GM06990 (cell line): ENCODE data around the gene FAM13C.

Experiments used
- DNase-seq: peaks from one replicate; pipeline ENCODE4 v3.0.0-alpha.2; 2011; ENCODE audit not compliant: insufficient read length; ENCODE audit errors: extremely low read depth
- H3K27me3 ChIP-seq: replicated peaks from 2 replicates; pipeline ENCODE4 v1.6.0; 2011; ENCODE audit warnings: low read length; ENCODE audit not compliant: control insufficient read depth, insufficient read depth
- H3K36me3 ChIP-seq: 2 replicates; pipeline ENCODE4 v1.5.1; 2011; ENCODE audit warnings: low read length; ENCODE audit not compliant: control insufficient read depth, insufficient read depth
- H3K4me3 ChIP-seq: replicated peaks from 2 replicates; pipeline ENCODE4 v1.5.1; 2011; ENCODE audit warnings: low read depth, mild to moderate bottlenecking, control low read depth, low read length
- TF ChIP-seq, protein P1 (sequence below): IDR thresholded peaks from 2 replicates; pipeline ENCODE4 v1.5.1; 2011; ENCODE audit warnings: low read length, control low read depth, mild to moderate bottlenecking, inconsistent platforms; ENCODE audit not compliant: insufficient read depth, poor library complexity, severe bottlenecking

Gene FAM13C

DNA sequence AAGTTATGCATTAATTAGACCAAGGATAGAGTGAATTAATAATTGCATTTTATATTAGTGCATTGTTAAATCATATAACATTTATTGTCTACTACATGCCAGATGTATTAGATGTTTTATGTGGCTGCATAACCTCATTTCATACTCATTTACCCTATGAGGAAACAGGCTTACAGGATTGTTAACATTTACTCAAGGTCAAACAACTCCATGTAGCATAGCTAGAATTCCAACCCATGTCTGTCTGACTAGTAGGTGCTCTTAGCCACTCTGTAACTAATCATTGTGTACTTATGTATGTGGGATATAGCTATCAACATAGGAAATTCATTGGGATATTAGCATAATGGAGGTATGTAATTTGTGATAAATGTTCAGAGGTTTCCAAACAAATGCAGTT is 139.6 kb downstream of the FAM13C start:
- TF ChIP-seq, protein P1, sequence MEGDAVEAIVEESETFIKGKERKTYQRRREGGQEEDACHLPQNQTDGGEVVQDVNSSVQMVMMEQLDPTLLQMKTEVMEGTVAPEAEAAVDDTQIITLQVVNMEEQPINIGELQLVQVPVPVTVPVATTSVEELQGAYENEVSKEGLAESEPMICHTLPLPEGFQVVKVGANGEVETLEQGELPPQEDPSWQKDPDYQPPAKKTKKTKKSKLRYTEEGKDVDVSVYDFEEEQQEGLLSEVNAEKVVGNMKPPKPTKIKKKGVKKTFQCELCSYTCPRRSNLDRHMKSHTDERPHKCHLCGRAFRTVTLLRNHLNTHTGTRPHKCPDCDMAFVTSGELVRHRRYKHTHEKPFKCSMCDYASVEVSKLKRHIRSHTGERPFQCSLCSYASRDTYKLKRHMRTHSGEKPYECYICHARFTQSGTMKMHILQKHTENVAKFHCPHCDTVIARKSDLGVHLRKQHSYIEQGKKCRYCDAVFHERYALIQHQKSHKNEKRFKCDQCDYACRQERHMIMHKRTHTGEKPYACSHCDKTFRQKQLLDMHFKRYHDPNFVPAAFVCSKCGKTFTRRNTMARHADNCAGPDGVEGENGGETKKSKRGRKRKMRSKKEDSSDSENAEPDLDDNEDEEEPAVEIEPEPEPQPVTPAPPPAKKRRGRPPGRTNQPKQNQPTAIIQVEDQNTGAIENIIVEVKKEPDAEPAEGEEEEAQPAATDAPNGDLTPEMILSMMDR: no peak
- no peaks in the 10 kb centered on the region for H3K27me3 ChIP-seq

DNA sequence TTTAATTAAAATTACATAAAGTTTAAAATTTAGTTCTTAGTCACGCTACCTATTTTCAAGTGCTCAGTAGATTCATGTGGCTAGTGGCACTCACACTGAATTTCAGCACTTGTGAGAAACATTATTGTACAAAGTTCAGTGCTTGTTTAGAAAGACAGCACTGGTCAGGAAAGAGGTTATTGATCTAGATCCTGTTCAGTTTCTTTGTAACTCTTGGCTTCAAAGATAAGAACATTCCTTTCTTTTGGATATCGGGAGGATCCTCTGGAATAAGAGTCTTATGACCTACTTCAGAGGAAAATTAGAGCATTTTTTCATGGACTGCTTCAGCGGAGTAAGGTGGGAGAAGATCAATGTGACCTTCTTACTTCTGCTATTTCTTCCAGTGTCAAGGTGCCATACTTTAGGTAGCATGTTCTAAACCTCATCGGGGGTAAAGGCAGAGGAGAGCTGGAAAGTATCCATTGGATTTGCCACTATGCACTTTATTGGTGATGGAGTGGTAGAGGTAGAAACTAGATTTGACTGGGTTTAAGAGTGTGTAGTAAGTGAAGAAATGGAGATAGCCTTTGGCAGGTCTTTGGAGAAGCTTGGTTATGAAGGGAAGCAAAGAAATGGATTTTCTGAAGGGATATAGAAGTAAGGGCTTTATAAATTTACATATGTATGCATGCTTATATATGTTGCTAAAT is 146.0 kb downstream of the FAM13C start:
- no peaks in the 10 kb centered on the region for H3K27me3 ChIP-seq

More for the DNA sequence above, 139.6 kb downstream of the FAM13C start:
- no peak for DNase-seq
- H3K4me3 ChIP-seq: no peak overlapping the region
- H3K36me3 ChIP-seq: no peaks in the 10 kb centered on the region

DNA sequence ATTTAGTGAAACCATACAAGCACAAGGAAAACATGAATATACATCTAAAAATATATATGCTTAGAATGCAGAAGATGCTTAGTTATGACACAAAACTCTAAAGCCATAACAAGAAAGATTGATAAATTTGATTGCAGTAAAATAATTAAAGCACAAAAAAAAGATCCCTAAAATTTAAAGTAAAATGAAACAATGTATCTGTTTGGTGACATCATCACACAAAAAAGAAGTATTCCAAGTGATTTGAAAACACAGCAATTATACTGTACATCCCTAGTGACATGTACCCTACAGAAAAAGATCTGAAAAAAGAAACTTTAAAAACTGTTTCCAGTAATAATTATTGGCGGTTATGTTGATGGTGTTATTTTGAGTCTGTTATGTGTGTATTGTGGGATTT is 148.2 kb downstream of the FAM13C start:
- H3K4me3 ChIP-seq: no peak overlapping the region
- TF ChIP-seq, protein P1: no peak
- H3K27me3 ChIP-seq: no peaks in the 10 kb centered on the region
- no peak for DNase-seq
- no peaks in the 10 kb centered on the region for H3K36me3 ChIP-seq

More for the DNA sequence above, 146.0 kb downstream of the FAM13C start:
- TF ChIP-seq, protein P1: no peak
- DNase-seq: no peak
- H3K4me3 ChIP-seq: no peak overlapping the region
- H3K36me3 ChIP-seq: no peaks in the 10 kb centered on the region

DNA sequence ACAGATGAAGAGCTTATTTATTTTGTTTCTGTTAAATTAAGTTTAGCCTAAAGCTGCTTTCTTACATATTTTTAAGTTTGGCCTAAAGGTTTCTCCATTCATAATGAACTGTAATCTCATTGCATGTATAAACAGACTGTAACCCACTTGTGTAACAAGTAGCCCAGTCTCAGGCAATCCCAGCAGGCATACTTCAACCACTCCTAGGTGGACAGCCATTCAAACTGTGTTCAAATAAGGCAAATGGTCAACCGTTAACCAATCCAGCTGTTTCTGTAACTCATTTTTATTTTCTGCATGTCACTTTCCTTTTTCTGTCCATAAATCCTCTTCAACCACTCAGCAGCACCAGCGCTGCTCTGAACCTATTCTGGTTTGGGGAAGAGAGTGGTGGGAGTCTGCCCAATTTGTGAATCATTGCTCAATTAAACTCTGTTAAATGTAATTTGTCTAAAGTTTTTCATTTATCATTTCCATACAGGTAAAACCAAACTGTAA is 150.0 kb downstream of the FAM13C start:
- H3K36me3 ChIP-seq: no peaks in the 10 kb centered on the region
- no peak for DNase-seq
- TF ChIP-seq, protein P1: no peak
- no peaks in the 10 kb centered on the region for H3K27me3 ChIP-seq
- no peak overlapping the region for H3K4me3 ChIP-seq

DNA sequence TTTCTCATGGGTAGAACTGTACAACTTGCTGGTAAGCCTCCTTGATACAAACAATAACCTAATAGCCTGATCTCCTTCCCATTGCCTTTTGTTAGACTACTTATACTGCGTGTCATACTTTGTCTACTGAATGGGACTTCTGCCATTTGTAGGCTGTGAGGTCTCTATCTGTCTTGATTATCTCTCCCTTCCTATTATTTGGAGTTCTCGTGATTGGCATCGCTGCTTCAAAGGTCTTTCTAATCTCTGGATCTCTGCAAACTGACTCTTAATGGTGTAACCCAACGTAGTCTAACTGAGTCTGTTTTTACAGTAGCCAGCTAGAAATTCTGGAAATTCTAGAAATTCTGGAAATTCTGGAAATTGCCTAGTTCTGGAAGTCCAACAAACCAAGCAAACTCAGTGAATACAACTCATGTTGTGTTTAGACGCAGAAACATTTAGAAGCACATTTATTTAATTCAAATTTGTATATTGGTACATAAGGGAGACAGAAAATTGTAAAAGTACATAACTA is 156.1 kb downstream of the FAM13C start:
- Histone ChIP-seq H3K27me3 (no peaks in the 10 kb centered on the region), H3K4me3 (no peak overlapping the region), H3K36me3 (no peaks in the 10 kb centered on the region)
- TF ChIP-seq, protein P1: no peak
- no peak for DNase-seq
